Breast epithelium (tissue), 4 donors: Measurements from ENCODE around the gene KIAA0513. TPM values are rescaled to one million over a fixed set of nuclear protein-coding genes. Genes with fewer than 3 reads are reported as not detected.
A peak's percentile ranks its signal among the peaks of the same experiment; 100 is the strongest.

ENCODE experiments used
- DNase-seq, 2 donors: peaks; one replicate each; pipeline ENCODE4 v3.0.0-alpha.2; 2019; ENCODE audit warnings: low spot score in 2 of 2
- H3K27ac ChIP-seq, 2 donors: fragments of 200-600 bp; sonication (generic) in 1 of 2; one replicate each; pipeline ENCODE4 v1.5.1; 2016 to 2019; ENCODE audit warnings: mild to moderate bottlenecking in 1 of 2
- H3K27me3 ChIP-seq, 2 donors: fragments of 200-600 bp; sonication (generic) in 1 of 2; one replicate each; pipeline versions ENCODE4 v1.5.1 to v1.6.0; 2017 to 2019; ENCODE audit warnings: control low read depth in 1 of 2, mild to moderate bottlenecking in 1 of 2
- H3K36me3 ChIP-seq: fragments of 200-600 bp; one replicate; pipeline ENCODE4 v1.5.1; 2019
- H3K4me1 ChIP-seq, 2 donors: fragments of 200-600 bp; sonication (generic); one replicate each; pipeline ENCODE4 v1.5.1; 2016 to 2019; ENCODE audit warnings: control low read depth in 1 of 2
- H3K4me3 ChIP-seq, 3 donors: fragments of 200-600 bp; sonication (generic); 1 replicate in 2 of 3; 2 replicates in 1 of 3; pipeline ENCODE4 v1.5.1; 2016 to 2019; ENCODE audit warnings: mild to moderate bottlenecking in 3 of 3, moderate library complexity in 2 of 3
- H3K9me3 ChIP-seq, 2 donors: fragments of 200-600 bp; sonication (generic) in 1 of 2; one replicate each; pipeline ENCODE4 v1.5.1; 2016 to 2019; ENCODE audit warnings: control low read depth in 1 of 2
- POLR2A ChIP-seq: fragments of 450-650 bp; IDR thresholded peaks from one replicate; pipeline ENCODE4 v1.6.1; 2016; ENCODE audit warnings: antibody characterized with exemption, mild to moderate bottlenecking, moderate library complexity
- POLR2AphosphoS5 ChIP-seq, 3 donors: sonication (generic); formaldehyde crosslinking; IDR thresholded peaks; one replicate each; pipeline ENCODE4 v1.6.1; 2017; ENCODE audit warnings: antibody characterized with exemption in 3 of 3
- intact Hi-C: fragments of 100-400 bp; cut with DNase I; formaldehyde crosslinking; loops from one replicate; pipeline ENCODE4 v1.15.1; 2023; ENCODE audit warnings: low total_unique reads
- total RNA-seq, 3 donors: library from RNA; depleted of rRNA; stranded (reverse); fragments of >200 nt; gene quantifications; one replicate each; pipeline ENCODE4 v1.1.0, GENCODE V29; 2016
- TF ChIP-seq, protein P1 (sequence below), 3 donors: fragments of 450-650 bp; IDR thresholded peaks; one replicate each; pipeline ENCODE4 v1.5.1; 2016 to 2017; ENCODE audit warnings: antibody characterized with exemption in 3 of 3, mild to moderate bottlenecking in 3 of 3, moderate library complexity in 3 of 3

The KIAA0513 gene
- total RNA-seq, 3 donors from 2014 or later, result 7.6 to 16.2 (median 10.8) TPM

DNA sequence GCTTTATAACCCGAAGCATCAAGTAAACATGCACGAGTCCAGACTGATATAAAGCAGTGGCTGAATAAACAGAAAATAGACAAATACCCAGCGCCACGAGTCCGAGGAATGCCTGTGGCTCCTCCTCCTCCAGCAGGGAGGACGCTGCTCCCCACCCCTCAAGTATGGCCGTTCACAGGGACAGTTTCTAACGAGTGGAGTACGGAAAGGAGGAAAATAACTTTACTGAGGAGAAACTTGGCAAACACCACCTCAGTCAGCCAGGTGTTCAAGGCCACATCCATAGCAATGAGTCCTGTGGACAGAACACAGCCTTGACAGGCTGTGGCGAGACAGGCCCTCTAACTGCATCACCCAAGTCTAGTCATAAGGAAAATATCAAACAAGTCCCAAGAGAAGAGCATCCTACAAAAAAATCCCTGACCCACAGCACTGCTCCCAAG lies 25.5 kb upstream of the KIAA0513 start:
- H3K27ac ChIP-seq, result peak overlapping the region; percentile 83 to 85
- peaks cover 10 to 24% of the 10 kb centered on the region in 2 donors for H3K4me1 ChIP-seq
- no peak for DNase-seq
- intact Hi-C loops, result no loop called here
- no peaks in the 10 kb centered on the region for H3K9me3 ChIP-seq
- no peaks in the 10 kb centered on the region for H3K36me3 ChIP-seq
- H3K4me3 ChIP-seq, result peak overlapping the region in 2 of 3 donors; percentile 30 to 51
- no peaks in the 10 kb centered on the region for H3K27me3 ChIP-seq
- no peak for TF ChIP-seq POLR2AphosphoS5 (IDR thresholded peaks at IDR 0.05)
- no peak for TF ChIP-seq POLR2A
- TF ChIP-seq, protein P1, sequence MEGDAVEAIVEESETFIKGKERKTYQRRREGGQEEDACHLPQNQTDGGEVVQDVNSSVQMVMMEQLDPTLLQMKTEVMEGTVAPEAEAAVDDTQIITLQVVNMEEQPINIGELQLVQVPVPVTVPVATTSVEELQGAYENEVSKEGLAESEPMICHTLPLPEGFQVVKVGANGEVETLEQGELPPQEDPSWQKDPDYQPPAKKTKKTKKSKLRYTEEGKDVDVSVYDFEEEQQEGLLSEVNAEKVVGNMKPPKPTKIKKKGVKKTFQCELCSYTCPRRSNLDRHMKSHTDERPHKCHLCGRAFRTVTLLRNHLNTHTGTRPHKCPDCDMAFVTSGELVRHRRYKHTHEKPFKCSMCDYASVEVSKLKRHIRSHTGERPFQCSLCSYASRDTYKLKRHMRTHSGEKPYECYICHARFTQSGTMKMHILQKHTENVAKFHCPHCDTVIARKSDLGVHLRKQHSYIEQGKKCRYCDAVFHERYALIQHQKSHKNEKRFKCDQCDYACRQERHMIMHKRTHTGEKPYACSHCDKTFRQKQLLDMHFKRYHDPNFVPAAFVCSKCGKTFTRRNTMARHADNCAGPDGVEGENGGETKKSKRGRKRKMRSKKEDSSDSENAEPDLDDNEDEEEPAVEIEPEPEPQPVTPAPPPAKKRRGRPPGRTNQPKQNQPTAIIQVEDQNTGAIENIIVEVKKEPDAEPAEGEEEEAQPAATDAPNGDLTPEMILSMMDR (IDR thresholded peaks at IDR 0.05), result no peak

DNA sequence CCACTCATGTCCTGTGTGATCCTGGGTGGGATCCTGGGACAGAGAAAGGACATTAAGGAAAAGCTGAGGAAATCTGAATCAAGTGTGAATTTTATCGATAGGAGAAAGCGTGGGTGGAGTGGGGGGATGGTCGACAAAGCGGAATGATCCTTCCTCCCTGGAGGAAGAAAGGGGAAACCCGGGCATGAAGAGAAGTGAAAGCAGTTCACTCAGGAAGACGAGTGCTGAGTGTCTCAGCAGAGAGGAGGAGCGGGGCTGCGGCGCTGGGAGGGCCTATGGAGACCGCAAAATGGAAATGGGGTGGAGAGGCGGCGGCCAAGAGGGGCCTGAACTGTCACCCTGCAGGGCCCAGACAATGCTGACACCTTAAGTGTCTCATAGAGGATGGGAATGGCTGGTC lies 25.0 kb upstream of the KIAA0513 start:
- Histone ChIP-seq H3K36me3 (no peaks in the 10 kb centered on the region), H3K9me3 (no peaks in the 10 kb centered on the region), H3K27me3 (no peaks in the 10 kb centered on the region), H3K4me1 (peaks cover 10 to 24% of the 10 kb centered on the region in 2 donors), H3K4me3 (peak overlapping the region in 2 of 3 donors; percentile 30 to 51), H3K27ac (peak overlapping the region; percentile 83 to 85)
- TF ChIP-seq POLR2AphosphoS5 (IDR thresholded peaks at IDR 0.05), result no peak
- TF ChIP-seq, protein P1 (IDR thresholded peaks at IDR 0.05), result no peak
- no peak for TF ChIP-seq POLR2A
- no peak for DNase-seq
- intact Hi-C loops, result no loop called here

DNA sequence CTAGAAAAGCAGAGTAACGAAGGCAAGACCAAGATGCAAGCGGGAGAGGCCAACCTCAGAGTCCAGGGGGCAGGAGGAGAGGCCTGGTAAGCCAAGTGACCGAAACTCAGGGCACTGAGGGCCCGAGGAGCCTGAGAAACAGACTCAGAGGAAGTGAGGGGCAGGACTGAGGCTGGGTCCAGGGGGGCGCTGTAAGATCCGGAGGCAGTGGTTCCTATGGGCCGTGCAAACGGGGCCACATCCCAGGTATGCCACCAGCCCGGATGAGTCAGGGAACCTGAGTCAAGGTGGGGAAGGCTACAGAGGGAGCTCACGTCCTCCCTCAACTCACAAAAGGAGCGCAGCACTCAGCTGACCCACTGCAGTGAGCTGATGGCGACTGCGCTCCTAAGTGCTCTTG lies 24.5 kb upstream of the KIAA0513 start:
- Histone ChIP-seq H3K27me3 (no peaks in the 10 kb centered on the region), H3K4me1 (peaks cover 10 to 24% of the 10 kb centered on the region in 2 donors), H3K9me3 (no peaks in the 10 kb centered on the region), H3K4me3 (peak overlapping the region in 1 of 3 donors; percentile 51), H3K36me3 (no peaks in the 10 kb centered on the region), H3K27ac (peak overlapping the region; percentile 83 to 85)
- no peak for DNase-seq
- no peak for TF ChIP-seq POLR2A
- TF ChIP-seq, protein P1 (IDR thresholded peaks at IDR 0.05), result no peak
- intact Hi-C loops, result no loop called here

DNA sequence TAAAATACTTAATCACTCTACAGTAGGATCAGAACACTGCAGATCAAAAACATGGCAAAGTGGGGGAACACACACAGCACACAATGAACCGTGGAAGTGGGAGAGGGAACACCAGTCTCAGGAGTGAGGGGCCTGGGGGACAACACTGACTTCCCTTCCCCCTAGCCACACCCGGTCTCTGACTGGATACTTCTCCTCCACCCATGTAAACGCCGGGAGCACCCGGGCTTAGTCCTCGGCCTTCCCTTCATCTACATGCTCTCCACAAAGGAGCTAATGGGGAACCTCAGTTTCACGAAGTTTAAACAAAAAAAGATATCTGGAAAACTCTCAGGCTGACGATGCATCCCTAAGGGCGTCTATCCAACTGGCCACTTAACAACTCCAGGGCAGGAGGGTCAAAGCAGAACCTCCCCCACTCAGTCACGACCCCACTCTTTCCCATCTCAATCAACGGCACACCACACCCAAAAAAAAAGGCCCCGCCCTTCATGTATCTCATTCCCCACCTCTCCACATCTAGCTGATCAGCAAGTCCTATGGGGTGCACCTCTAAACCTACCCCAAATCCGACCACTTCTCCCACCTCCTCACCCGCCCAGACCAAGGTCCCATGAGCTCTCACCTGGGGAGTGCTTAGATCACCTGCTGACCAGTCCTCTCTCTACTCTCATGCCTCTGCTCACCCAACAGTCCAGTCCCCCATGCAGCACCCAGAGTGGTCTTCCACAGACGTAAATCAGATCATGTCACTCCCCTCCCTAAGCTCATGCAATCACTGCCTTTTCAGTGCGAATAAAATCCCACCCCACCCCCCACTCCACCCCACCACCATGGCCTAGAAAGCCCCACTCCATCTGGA lies 23.6 kb upstream of the KIAA0513 start:
- Histone ChIP-seq H3K27me3 (no peaks in the 10 kb centered on the region), H3K9me3 (no peaks in the 10 kb centered on the region), H3K36me3 (no peaks in the 10 kb centered on the region), H3K27ac (peak overlapping the region; percentile 83 to 85), H3K4me3 (peak overlapping the region in 2 of 3 donors; percentile 1 to 16), H3K4me1 (peaks cover 10 to 24% of the 10 kb centered on the region in 2 donors)
- intact Hi-C loops, result no loop called here
- DNase-seq, result no peak
- no peak for TF ChIP-seq POLR2A
- TF ChIP-seq, protein P1 (IDR thresholded peaks at IDR 0.05), result no peak
- no peak for TF ChIP-seq POLR2AphosphoS5 (IDR thresholded peaks at IDR 0.05)

DNA sequence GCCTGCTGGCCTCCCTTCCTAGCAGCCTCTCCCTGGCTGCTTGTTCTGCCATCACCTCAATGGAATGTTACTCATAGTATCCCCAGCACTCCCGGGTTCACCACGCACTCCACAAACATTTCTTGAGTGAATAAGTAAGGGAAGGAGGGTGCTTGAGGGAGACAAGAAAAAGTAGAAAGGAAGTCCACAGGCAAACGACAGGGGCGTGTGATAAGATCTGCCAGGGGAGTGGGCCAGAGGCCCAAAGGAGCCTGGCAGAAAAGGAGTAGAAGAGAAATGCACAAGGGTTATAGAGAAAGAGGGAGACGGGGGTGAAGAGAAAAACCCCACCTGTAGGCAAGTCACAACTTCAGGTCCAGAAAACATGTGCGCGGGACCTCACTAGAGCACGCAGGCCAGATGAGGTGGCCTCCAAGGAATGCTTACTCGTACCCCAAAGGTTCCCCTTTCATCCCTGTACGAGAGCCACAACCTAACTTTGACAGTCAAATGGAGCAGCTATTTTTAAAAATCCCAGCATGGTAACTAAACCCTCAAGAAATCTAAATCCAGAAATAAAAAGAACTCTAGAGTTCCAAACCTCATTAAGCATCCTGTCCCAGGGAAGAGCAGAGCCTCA lies 22.9 kb upstream of the KIAA0513 start:
- TF ChIP-seq POLR2A (no peak), POLR2AphosphoS5 (IDR thresholded peaks at IDR 0.05) (no peak)
- TF ChIP-seq, protein P1 (IDR thresholded peaks at IDR 0.05), result no peak
- H3K27me3 ChIP-seq, result no peaks in the 10 kb centered on the region
- H3K36me3 ChIP-seq, result no peaks in the 10 kb centered on the region
- intact Hi-C loops, result no loop called here
- no peak overlapping the region for H3K4me3 ChIP-seq
- H3K27ac ChIP-seq, result peak overlapping the region; percentile 83 to 85
- H3K9me3 ChIP-seq, result no peaks in the 10 kb centered on the region
- no peak for DNase-seq
- H3K4me1 ChIP-seq, result peaks cover 10 to 24% of the 10 kb centered on the region in 2 donors
